GM19455 (cell line): ENCODE results near the gene RHOG.
A peak's percentile ranks its signal among the peaks of the same experiment; 100 is the strongest.
"Not testable (repeated sequence)": the region's sequence is repeated elsewhere in the genome, so short reads cannot be mapped to it uniquely, and the experiment has no call there.

ENCODE experiments used
- ATAC-seq: cut with Tn5 transposase; IDR thresholded peaks from one replicate; pipeline ENCODE4 v1.9.1; 2021; ENCODE audit not compliant: unreplicated experiment

The RHOG gene

DNA sequence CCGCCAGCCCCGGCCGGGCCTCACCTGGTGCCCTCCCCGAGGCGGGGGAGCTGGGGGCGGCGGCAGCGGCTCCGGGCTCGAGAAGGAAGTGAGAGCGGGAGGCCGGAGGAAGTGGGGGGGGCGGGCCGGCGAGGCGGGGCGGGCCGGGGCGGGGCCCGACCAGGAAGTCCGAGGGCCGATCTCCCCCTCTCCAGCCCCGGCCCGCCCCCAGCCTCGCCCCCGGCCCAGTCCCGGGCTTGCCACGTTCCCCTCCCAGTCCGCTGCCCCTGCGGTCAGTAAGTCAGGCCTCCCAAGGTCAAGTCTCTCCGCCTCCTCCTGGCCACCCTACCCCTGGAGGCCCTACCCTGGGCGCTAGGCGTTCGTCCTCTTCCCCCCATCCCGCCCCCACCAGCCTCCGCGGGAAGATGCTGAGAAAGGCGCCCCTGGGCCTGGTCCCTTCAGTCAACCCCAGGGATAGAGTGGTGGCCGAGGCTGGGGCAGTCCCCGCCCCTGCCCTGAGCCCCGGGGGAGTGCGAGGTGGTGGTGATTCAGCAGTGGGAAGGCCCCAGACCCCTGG, at the start of gene RHOG:
TSS of gene RHOG (minus strand) at position 90 of the 556 bp plus-strand sequence. CDS start 12,821 bp downstream, outside the sequence.
- peak; percentile 48 for ATAC-seq

DNA sequence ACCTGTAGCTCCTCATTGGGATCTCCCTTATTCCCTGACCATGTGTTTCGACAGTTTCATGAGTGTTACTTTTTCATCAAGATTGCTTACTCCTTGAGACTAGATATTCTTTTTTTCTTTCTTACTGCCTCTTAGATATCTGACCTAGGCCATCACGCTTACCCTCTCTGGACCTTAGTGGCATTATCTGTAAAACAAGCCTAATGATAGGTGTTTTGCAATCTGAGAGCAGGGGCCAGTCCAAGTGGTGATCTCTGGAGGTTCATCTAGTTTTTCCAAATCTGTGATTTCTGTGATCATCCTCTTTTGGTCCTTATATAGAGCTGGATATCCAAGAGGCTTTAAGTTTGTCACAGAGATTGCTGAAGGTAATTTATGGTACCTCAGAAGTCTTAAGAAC, 49.3 kb upstream of the RHOG start:
- no peak for ATAC-seq

DNA sequence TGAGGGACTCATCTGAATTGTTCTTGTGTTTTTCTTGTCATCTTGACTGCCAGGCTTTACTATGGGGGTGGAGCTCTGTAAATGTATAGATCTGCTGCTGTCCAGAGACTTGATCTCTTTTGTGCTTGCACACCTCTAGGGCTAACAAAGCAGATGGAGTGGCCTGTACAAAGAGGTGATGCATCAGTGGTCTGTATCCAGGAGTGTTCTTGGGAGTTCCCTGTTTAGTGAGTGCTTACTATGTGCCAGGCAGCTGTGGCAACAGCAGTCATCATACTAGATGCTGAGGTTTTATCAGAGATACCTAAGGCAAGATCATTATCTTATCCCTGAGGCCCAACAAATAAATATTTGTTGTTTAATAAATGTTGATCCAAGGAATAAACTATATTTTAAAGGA, 48.1 kb upstream of the RHOG start:
- no peak for ATAC-seq

DNA sequence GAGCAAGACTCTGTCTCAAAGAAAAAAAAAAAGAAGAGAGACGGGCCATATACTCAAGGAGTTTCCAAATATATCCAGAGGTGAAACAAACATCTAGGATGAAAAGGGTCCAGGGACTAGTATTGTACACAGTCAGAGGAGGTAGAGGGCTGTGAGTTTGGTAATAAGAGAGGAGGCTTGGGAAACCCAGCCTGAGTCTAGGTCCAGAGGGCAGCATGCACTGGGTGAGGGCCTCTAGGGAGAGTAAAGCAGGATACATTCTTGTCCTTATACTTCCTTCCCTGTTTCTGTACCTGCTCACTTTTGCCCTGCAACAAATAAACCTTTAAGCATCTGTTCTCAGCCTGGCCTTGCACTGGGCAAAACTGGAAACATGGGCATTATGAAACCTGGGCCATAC, 46.2 kb upstream of the RHOG start:
- no peak for ATAC-seq

DNA sequence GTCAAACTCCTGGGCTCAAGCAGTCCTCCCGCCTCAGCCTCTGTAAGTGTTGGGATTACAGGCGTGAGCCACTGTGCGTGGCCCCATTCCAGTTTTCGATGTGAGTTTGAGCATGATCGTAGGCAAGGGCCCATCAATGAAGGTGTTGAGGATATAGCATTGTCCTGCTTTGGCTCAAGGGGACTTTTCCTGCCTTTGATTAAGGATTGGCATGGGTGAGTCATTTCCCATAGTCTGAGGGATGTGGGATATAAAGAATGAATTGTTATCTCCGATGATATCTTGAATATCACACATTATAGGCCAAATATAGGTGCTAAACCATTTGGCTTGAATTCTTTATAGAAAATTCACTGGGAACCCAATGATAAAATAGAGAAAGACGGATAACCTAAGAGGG, 45.1 kb upstream of the RHOG start:
- ATAC-seq = no peak

DNA sequence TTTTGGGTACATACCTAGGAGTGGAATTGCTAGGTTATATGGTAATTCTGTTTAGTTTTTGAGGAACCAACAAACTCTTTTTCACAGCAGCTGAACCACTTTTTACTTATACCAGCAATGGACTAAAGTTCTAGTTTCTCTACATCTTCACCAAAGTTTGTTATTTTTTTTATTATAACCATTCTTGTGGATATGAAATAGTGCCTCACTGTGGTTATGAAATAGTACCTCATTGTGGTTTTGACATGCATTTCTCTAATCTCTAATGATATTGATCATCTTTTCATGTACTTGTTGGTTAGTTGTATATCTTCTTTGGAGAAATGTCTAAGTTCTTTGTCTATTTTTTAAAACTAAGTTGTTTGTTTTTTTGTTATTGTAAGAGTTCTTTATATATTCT, 41.9 kb upstream of the RHOG start:
- no peak for ATAC-seq

DNA sequence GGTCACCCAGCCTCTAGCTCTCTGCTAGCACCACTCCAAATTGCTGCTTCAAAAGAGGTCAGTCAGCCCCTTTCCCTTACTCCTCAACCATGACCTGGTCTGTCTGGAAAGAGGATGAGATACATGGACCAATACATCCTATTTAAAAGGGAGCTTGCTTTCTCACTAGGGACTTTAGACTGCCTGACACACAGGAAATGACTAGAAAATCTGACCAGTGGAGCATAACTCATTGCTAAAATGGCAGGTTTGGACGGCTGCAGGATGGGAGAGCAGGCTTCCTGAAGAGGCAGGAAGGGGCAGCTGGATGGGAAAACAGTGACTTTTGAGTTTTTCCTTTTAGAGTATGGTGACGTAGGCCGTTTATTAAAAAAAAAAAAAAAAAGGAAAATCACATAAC, 40.0 kb upstream of the RHOG start:
- no peak for ATAC-seq

DNA sequence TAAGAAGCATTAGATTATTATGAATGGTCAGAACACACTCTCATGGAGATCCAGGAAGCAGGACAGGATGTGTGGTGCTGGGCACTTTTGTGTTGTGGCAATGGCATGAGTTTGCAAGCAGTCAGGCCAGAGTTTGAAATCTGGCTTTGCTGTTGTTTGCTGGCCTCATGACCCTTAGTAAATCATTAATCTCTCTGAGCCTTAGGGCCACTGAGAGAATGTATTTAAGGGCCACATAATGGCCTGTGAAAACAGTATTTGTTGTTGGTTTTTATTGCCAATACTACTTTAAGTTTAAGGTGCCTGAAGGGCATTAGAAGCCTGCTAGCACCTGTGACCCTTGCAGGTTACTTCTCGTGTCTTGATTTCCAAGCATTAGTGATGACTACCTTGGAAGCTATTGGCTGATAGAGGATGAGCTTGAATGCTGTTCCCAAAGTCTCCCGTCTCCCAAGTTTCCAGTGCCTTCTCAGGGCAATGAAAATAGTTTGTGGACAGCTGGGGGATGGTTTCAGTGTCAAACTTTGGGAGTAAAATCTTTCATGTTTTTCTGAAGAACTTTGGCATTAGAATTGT, 39.3 kb upstream of the RHOG start:
- ATAC-seq = no peak

DNA sequence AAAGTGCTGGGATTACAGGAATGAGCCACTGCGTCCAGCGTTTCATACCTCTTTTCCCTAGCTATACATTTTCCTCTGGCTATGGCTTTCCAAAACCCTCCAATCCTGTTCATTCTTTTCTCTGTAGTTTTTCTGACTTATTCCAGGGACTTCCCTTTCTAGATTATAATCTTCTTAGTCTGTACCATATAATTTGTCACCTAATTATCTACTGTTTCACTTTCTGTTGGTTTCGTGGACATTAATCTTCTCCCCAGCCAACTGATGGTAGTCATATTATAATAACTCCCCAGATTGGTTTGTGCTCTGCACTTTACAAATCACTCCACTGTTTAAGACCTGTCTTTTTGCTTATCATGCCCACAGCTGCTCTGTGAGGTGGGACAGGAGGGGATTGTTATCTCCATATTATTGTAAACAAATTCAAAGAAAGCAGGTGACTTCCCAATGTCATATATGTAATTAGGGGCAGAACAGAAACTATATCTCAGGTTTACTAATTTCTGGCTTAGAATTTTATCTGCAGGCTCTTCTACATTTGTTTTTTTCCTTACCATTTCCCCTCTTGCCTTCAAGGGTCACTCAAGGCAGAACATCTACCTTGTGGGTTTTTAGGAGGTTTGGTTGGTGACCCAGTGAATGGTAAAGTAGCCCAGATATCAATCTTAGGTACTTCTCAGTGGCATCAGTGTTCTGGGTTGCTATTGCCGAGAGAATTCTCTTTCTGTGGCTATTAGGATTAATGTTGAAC, 38.6 kb upstream of the RHOG start:
- ATAC-seq = no peak

DNA sequence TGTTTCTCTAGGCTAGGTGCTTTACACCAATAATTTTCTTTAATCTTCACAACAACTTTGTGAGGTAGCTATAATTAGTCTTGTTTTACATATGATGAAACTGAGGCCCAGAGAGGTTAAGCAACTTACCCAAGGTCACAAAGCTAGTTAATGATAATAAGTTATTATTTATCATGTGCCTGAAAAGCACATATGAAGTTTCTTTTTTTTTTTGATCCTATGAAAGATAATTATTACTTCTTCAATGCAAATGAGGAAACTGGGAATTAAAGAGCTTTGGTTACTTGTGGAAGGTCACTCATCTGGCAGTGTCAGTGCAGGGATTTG, 37.5 kb upstream of the RHOG start:
- ATAC-seq = no peak

DNA sequence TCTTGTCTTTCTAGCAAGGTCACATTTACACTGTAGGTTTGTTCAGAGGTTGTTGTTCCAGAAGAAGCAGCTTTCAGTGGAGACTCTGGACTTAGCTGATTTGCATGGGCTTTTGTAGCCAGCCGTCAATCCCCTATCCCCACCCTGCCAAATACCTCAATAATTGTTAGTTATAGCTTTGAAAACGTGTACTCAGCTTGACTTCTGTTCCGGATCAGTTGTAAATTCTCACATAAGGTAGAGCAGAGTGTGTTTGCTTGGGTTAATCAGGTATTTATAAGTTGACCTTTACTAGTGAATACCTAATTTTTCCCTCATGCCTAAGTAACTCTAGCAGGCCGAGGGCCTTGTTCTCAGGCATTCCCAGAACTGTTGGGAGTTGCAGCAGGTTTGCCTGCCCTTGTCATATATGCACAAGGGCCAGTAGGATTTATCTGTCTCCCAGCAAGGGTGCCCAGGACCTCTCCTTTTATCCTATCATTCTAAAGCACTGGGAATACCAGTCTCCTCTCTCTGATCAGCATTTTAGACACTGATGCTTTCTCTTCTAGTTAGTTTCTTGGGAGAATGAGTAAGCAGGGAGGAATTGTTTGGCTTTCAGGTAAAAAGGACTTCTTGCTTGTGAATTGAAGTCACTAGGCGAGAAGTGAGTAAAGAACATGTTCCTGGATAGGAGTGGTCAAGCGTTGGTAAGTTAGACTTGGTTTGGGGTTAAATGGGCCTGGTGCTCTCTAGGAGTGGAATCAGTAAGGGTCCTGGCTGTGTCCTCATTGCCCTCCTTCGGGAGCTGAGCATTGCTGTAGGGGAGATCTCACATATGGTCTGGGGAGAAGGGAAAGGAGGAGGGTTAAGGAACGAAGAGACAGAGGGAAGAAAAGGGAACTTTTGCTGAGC, 36.9 kb upstream of the RHOG start:
- no peak for ATAC-seq

DNA sequence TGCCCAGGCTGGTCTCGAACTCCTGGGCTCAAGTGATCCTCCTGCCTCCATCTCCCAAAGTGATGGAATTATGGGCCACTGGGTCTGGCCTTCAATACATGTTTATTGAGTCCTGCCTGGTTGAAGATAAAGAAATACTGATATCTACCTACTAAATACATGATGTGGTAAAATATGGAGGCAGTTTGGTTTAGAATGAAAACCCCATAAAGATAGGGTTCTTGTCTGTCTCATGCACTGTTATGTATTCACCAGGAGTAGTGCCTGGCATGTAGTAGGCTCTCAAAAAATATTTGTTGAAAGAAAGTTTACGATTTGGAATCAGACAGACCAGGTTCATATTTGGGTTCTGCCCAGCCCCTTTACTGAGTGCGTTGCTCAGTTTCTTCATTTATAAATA, 35.9 kb upstream of the RHOG start:
- no peak for ATAC-seq

DNA sequence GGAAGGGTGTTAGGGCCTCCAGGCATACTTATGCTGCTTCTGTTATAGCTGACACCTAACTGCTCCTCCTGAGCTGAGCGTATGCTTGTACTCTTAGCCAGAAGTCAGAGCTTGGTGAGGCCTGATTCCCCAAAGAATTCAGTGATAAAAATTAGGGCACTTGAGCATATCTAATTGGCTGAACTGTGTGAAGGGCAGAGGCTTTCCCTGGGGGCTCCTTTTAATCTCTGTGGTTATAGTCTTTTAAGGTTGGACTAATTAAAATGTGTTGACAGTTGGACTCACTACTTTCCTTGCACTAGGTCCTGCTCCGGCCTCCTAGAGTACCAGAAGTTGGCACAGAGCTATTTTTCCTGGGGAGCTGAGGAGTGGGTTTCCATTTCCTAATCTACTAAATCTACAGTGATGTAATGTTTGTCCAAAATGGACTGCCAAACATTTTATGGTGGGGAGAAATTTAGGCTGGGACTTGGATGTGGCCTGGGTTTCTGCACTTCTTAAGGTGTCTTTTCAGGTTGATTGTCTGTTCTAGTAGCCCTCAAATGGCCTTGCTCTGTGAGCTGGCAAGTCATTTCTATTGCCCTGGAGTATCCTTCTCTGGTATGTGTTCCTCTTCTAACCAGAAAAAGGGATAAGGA, 33.1 kb upstream of the RHOG start:
- no peak for ATAC-seq

DNA sequence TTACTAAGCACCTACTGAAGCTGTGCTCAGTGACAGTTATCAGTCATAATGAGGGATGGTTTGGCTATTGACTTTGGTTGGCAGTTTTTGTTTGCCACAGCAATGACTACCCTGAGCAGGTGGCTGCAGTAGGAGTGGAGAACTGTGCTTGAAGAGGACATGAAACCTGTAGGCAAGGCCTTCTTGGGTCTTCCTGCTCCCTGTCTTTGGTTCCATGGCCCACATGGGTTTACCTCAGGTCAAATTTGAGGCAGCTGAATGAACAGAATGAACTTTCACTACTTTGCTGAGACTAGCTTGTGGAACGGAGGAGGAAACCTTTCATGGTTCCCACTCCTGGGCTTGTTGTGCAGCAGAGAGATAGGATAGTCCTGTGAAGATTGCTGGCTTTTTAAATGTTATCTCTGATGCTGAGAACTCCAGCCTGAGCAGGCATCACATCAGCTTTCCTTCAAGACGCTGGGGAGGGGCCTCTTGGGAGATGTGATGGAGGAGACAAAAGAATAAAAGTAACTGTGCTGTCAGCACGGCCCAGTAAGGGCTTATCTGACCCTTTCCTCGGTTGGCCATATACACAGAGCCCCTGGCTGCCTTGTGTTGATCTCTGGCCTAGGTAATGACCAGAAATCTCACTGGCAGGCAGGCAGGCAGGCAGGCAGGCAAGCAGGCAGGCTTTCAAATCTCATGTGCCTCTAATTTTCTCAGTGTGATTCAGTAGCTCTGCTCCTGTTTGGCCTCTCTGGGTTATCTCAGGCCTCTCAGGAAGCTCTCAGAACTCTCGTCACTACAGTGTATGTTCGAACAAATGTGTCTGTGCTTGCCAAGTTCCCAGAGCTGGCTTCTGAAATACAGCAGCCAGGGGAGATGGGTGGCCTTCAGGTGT, 26.7 kb upstream of the RHOG start:
- ATAC-seq = peak; percentile 76

DNA sequence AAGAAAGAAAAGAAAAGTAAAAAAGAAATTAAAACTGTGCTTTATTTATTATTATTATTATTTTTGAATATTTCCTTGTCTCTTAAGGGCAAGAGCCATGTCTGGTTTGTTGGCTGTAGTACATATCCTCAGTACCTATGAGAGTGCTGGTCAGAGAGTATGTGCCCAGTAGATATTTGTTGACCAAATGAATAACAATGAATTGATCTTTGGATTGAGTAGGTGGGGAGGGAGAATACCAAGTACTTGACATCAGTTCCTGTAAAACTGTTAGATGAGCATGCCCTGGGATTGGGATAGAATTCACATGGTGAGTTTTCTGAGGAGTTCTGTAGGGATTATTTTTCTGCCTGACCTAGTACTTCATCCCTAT, 26.1 kb upstream of the RHOG start:
- no peak for ATAC-seq

DNA sequence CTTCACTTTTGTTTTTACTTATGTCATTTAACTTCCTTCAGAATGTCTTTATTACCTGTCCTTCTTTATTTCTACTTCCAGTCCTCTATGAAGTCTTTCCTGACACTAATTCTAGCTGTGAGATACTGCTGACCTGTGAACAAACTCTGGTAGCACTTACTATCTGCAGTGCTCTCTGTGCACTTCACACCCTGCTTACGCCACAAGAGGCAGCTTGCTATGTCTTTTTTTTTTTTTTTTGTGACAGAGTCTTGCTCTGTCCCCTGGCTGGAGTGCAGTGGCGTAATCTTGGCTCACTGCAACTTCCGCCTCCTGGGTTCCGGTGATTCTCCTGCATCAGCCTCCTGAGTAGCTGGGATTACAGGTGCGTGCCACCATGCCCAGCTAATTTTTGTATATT, 25.4 kb upstream of the RHOG start:
- ATAC-seq = no peak

DNA sequence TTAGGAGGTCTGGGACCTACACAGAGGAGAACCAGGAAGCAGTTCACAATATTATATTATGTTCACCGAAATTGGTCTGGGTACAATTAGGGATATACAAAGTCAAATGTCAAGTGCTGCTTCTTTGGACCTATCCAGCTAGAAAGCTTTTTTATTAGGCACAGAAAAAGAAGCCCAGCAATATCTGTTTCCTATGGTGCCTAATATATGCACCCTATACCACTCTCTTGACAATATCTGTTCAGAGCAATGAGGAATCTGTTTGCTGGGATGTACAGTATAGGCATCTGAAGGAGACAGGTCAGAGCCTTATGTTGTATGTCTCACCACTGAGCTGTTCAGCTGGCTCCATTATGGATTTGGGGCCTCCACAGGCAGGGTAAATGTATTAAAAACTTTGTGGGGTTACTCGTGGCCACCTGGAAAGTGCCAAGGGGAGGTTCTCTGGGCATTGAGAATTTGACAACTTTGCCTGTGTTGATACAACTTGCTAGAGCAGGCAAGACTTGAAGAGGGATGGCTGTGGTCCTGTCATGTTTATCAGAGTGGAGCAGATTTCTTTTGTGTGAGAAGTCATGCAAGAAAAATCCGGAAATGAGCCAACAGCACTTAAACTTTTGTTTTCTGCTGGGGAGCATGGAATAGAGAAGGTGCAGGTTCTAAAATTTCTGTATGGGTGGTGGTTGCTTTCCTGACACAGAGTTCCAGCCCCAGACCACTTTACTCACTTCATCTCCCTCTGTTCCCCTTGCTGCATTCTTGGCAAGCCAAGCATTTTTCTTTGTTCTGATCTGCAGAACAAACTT, 24.8 kb upstream of the RHOG start:
- no peak for ATAC-seq

DNA sequence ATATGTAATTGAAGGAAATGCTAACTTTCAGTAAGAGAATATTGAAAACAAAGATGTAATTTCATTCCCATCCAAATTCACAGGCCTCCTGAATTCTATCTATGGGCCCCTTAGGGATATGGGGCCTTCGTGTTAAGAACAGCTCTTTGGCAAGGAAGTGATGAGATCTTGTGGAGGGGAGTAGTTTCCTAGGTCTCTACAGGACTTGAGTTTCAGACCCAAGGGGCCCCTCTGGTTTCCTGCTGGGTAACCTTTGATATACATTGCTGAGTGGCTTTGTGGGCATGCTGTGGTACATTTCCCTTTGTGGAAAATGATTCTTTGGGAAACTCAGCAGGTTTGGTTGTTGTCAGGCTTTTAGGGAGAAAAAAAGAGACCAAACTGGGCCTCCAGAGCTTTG, 20.9 kb upstream of the RHOG start:
- ATAC-seq = no peak

DNA sequence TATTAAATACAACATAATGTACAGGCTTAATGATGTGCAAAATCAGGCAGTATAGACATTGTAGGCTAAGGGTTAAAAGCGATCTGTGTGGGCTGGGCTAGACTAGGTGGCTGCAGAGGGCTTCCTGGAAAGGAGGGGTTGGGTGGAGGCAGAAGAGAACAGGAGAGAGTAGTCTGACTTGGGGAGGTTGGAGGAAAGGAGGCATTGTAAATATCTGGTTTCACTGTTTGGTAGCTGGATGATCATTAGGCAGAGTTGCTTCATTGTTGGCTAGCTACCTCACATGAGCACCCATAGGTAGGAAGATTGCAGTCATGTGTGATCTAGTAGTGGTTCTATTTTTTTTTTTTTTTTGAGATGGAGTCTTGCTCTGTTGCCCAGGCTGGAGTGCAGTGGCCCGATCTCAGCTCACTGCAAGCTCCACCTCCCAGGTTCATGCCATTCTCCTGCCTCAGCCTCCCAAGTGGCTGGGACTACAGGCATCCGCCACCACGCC, 20.2 kb upstream of the RHOG start:
- not testable (repeated sequence) for ATAC-seq
